Peyer's patch (tissue), 4 donors: Measurements from ENCODE around the gene DNAJB14.

Experiments
- POLR2A ChIP-seq, 2 donors: fragments of 450-650 bp; IDR thresholded peaks; one replicate each; pipeline ENCODE4 v1.5.1; 2017; ENCODE audit warnings: antibody characterized with exemption in 2 of 2, mild to moderate bottlenecking in 2 of 2, moderate library complexity in 2 of 2
- TF ChIP-seq, protein P1 (sequence below), 6 experiments: fragments of 450-650 bp in 4 of 6; fragments of 200-600 bp in 2 of 6; sonication (generic) in 1 of 6; IDR thresholded peaks; one replicate each; pipeline ENCODE4 v1.5.1; 2017 to 2019; ENCODE audit warnings: antibody characterized with exemption in 6 of 6, mild to moderate bottlenecking in 3 of 6, moderate library complexity in 1 of 6

DNA sequence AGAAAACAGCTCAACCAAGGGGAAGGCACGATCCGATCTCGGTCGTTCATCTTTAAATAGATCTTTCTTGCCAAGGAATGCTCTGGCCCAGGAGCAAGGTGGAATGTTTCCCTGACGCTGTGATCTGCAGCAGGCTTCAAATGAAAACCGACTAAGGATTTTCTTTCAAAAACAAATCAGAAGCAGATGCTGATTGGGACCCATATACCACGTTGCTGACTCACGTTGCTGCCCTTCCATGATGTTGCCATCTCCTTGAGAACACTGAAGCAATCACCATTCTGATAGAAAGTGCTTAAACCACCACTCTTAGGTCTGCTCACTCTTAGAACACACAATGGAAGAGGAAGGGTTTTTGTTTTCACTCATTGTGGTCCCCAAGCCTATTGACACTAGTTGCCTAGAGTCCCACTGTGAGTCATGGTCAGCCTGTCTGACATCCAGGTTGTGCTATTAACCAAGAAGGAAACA, 78.3 kb downstream of the DNAJB14 start:
- TF ChIP-seq, protein P1, sequence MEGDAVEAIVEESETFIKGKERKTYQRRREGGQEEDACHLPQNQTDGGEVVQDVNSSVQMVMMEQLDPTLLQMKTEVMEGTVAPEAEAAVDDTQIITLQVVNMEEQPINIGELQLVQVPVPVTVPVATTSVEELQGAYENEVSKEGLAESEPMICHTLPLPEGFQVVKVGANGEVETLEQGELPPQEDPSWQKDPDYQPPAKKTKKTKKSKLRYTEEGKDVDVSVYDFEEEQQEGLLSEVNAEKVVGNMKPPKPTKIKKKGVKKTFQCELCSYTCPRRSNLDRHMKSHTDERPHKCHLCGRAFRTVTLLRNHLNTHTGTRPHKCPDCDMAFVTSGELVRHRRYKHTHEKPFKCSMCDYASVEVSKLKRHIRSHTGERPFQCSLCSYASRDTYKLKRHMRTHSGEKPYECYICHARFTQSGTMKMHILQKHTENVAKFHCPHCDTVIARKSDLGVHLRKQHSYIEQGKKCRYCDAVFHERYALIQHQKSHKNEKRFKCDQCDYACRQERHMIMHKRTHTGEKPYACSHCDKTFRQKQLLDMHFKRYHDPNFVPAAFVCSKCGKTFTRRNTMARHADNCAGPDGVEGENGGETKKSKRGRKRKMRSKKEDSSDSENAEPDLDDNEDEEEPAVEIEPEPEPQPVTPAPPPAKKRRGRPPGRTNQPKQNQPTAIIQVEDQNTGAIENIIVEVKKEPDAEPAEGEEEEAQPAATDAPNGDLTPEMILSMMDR (IDR thresholded peaks at IDR 0.05) = no peak
- no peak for TF ChIP-seq POLR2A (IDR thresholded peaks at IDR 0.05)
